ENCODE measurements around the gene AGBL1. TPM values are rescaled to one million over a fixed set of nuclear protein-coding genes. Genes with fewer than 3 reads are reported as not detected.

The AGBL1 gene
- polyA plus RNA-seq, 1 experiment: not detected

- TF ChIP-seq CTCF (IDR thresholded peaks at IDR 0.05; ENCODE audit: insufficient read depth, low read depth, low read length): no peak
- Histone ChIP-seq H3K36me3 (ENCODE audit: control insufficient read depth, insufficient read depth, low read length) (no peaks in the 10 kb centered on the region), H3K27me3 (ENCODE audit: control insufficient read depth, insufficient read depth, low read length) (no peaks in the 10 kb centered on the region), H3K4me3 (ENCODE audit: low read depth, low read length) (no peak overlapping the region)
- no peak for DNase-seq (ENCODE audit: low read depth)
- ChIA-PET POLR2A (no interaction called here), CTCF (no interaction called here)
Measured at GRCh38 chr15:86588413-86588812, 508.7 kb downstream of the AGBL1 start.

GRCh38 chr15:86590461-86590860, 510.8 kb downstream of the AGBL1 start:
- DNase-seq (ENCODE audit: low read depth): no peak
- Histone ChIP-seq H3K27me3 (ENCODE audit: control insufficient read depth, insufficient read depth, low read length) (no peaks in the 10 kb centered on the region), H3K36me3 (ENCODE audit: control insufficient read depth, insufficient read depth, low read length) (no peaks in the 10 kb centered on the region), H3K4me3 (ENCODE audit: low read depth, low read length) (no peak overlapping the region)
- POLR2A ChIA-PET: no interaction called here
- no peak for TF ChIP-seq CTCF (IDR thresholded peaks at IDR 0.05; ENCODE audit: insufficient read depth, low read depth, low read length)
- CTCF ChIA-PET: no interaction called here

- TF ChIP-seq CTCF (IDR thresholded peaks at IDR 0.05; ENCODE audit: insufficient read depth, low read depth, low read length): no peak
- no peak for DNase-seq (ENCODE audit: low read depth)
- Histone ChIP-seq H3K36me3 (ENCODE audit: control insufficient read depth, insufficient read depth, low read length) (no peaks in the 10 kb centered on the region), H3K4me3 (ENCODE audit: low read depth, low read length) (no peak overlapping the region), H3K27me3 (ENCODE audit: control insufficient read depth, insufficient read depth, low read length) (no peaks in the 10 kb centered on the region)
- POLR2A ChIA-PET: no interaction called here
- CTCF ChIA-PET: no interaction called here
Measured at GRCh38 chr15:86591158-86591557, 511.5 kb downstream of the AGBL1 start.

GRCh38 chr15:86591994-86592735, 512.5 kb downstream of the AGBL1 start:
- H3K4me3 ChIP-seq (ENCODE audit: low read depth, low read length): no peak overlapping the region
- no peaks in the 10 kb centered on the region for H3K27me3 ChIP-seq (ENCODE audit: control insufficient read depth, insufficient read depth, low read length)
- TF ChIP-seq CTCF (IDR thresholded peaks at IDR 0.05; ENCODE audit: insufficient read depth, low read depth, low read length): no peak
- no peak for DNase-seq (ENCODE audit: low read depth)
- H3K36me3 ChIP-seq (ENCODE audit: control insufficient read depth, insufficient read depth, low read length): no peaks in the 10 kb centered on the region
- ChIA-PET CTCF (no interaction called here), POLR2A (no interaction called here)

- POLR2A ChIA-PET: no interaction called here
- no peak for TF ChIP-seq CTCF (IDR thresholded peaks at IDR 0.05; ENCODE audit: insufficient read depth, low read depth, low read length)
- no peaks in the 10 kb centered on the region for H3K36me3 ChIP-seq (ENCODE audit: control insufficient read depth, insufficient read depth, low read length)
- H3K27me3 ChIP-seq (ENCODE audit: control insufficient read depth, insufficient read depth, low read length): no peaks in the 10 kb centered on the region
- CTCF ChIA-PET: no interaction called here
- no peak overlapping the region for H3K4me3 ChIP-seq (ENCODE audit: low read depth, low read length)
- DNase-seq (ENCODE audit: low read depth): no peak
Measured at GRCh38 chr15:86595741-86596140, 516.1 kb downstream of the AGBL1 start.

All from BJ (cell line).